ENCODE results near the gene KPNB1. TPM values are rescaled to one million over a fixed set of nuclear protein-coding genes. Genes with fewer than 3 reads are reported as not detected.

Gene KPNB1
- 320 TPM for polyA plus RNA-seq (2013, experiment 1 of 2; ENCODE audit: insufficient read length)
- polyA plus RNA-seq (2013, experiment 2 of 2; ENCODE audit: insufficient read length): 333 TPM

DNA sequence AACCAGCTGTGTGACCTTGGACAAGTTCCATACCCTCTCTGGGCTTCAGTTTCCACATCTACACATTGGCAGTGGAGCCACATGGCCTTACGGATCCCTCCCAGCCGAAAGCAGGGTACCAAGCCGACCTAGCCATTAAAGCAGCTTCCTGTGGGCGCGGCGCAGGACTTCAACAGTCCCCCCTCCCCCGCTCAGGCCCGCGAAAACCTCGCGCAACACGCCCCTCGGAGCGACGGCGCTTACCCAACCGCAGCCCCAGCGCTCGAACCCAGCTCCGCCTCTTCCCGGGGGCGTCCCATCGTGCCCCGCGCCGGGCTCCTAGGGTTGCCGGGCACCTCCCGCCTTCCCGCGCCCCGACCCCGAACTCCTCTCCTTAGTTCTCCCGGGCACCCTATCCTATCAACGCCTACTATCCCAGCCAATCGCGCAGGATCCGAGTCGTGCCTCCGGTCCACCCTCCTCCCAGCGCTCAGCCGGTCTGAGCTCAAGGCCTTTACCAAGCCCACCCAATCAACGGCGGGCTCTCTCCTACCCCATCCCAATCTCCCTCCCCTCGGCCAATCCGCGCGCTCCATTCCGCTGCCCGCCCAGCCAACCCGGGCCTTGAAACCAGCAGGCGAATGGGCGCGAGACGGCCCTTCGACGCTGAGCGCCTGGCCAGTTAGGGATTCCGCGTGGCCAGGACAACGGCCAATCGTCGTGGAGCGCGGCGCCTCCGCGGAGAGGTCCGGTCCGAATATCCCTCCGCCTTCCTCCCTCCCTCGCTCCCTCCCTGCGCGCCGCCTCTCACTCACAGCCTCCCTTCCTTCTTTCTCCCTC, at the start of gene KPNB1:
Gene KPNB1 (plus strand): TSS at position 767 of the 819 bp plus-strand sequence. CDS start 326 bp downstream, outside the sequence.
- peak; percentile 100 for DNase-seq

DNA sequence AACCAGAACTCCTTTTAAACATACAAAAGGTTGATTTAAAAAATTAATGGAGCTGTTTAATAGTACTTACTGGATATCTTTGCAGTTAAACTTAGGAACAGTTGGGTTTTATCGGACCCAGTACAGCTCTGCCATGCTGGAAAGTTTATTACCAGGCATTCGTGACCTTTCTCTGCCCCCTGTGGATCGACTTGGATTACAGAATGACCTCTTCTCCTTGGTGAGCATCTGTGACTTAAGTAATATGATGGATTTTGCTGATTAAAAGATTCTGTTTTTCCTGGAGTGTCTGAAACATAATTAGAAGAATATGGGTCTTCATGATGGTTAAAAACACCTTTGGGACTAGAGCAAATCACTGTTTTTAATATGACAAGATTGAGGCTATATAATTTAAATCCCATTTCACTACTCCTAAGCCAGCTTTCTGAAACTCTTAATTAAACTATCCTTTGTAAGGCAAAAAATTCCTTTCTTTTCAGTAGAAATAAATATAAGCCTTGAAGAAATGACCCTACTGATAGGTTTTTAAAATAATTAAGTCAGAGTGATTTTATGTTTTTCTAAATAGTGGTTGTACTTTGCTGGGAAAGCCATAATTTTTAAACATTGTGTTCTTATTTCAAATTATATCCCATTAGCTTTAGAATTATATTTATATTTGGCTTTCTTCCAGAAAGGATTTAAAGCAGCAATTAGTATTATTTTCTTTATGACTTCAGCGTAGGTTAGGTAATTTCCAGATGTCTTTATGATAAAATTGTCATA, 45.7 kb upstream of the KPNB1 start:
- no peak for DNase-seq

DNA sequence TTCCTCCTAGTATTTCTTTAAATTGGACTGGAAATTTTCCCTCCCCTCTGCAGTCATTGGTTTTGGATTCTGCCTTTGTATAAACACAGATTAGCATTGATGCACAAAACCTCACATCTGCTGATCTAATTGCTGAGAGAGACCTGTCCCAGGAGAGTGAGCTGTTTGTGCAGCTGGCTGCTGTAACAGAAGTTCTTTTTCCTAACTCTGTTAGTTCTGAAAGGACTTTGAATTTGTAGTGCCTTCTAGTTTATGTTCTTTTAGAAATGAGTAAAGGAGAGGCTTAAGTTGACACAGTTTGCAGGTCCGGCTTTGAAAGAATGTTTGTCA, 45.2 kb upstream of the KPNB1 start:
- peak; percentile 48 for DNase-seq

DNA sequence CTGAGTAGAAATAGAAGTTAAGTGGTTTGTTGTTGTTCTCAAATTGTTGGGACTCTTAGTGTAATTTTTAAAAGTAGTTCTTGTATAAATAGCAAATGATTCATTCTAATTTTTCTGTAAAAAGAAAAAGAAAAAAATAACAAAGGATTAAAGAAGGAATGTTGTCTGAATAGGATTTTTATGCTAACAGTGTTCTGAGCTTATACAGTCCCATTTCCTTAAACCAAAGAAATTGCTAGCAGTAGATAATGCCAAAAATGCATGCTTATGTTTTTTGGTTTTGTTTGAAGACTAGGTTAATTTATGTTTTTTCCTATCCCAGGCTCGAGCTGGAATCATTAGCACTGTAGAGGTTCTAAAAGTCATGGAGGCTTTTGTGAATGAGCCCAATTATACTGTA, 44.7 kb upstream of the KPNB1 start:
- DNase-seq: peak; percentile 56

DNA sequence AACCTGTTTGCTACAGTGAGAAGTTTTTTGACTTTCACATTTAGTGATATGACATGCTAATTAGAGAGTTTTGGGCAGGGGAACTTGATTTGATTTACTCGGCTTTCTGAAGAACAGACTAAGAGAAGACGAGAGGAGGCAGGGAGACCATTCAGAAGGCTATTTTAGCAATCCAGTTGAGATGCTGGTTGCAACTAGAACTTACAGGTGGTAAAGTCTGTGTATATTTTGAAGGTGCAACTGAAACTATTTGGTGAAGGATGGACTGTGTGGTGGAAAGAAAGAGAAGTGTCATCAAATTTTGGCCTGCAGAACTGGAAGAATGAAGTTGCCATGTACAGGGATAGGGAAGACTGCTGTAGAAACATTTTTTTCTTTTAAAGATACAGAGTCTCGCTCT, 42.2 kb upstream of the KPNB1 start:
- no peak for DNase-seq

DNA sequence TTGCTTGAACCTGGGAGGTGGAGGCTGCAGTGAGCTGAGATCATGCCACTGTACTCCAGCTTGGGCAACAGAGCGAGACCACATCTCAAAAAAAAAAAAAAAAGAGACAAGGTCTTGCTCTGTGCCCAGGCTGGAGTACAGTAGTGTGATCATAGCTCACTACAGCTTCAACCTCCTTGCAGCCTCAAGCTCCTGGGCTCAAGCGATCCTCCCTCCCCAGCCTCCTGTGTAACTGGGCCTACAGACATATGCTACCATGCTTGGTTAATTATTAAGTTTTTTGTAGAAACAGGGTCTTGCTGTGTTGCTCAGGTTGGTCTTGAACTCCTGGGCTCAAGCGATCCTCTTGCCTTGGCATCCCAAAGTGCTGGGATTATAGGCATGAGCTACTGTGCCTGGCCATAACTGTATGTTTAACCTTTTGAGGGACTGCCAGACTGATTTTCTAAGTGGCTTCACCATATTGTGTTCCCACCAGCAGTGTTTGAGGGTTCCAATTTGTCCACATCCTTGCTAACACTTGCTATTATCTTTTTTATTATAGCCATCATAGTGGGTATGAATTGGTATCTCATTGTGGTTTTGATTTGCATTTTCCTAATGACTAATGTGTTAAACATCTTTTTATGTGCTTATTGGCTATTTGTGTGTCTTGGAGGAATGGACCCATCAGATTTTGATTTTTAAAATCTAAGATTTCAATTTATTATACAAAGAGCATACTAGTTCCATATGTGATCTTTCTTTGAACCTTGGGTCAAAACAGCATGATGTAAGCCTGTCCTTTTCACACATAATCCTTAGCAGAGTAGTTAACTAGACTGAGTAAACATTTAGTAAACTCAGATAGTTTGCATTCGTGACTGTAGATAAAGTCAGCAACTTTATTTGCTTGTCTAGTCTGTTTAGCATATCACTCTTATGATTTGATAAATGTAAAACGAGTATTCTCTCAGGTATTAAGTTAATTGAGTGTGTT, 38.1 kb upstream of the KPNB1 start:
- peak; percentile 29 for DNase-seq

DNA sequence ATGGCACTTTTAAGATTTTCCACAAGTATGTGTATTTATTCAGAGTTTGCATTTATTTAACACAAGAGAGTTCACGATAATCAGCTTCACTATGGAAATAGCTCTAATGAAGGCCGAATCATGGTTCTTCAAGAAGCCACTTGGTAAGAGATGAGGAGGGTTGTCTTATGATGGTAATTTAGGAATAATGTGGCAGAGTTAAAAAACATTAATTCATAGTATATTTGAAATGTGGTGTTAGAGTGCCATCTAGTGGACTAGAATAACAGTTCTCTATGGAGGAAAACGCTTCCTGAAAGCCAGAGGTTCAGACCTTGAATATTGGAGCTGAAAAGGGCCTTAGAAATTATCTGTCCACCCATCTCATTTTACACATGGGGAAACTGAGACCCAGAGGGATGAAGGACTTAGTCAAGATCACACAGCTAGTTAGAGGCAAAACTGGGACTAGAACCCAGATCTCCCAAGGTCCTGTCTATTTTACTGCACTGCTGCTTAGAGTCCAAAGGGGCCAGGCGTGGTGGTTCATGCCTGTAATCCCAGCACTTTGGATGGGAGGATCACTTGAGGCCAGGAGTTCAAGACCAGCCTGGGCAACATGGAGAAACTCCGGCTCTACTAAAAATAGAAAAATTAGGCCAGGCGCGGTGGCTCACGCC, 33.8 kb upstream of the KPNB1 start:
- peak; percentile 64 for DNase-seq

DNA sequence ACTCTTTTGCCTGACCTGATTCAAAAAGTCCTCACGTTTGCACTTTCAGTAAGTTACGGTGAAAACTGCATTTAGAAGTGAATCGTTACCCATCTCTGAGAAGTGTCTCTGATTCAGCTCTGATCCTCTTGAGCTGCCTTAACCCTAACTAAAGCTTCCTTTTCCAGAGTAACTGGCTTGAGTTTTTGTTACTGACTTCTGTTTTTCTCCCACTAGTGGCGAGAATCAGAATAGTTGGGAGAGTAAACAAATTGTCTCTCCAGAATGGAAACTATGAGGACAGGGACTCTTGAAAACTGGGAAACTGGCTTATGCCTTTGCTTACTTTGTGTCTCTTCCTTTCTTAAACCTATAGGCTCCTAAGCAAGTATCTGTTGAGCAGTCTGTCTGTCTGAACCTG, 31.3 kb upstream of the KPNB1 start:
- DNase-seq: peak; percentile 16

DNA sequence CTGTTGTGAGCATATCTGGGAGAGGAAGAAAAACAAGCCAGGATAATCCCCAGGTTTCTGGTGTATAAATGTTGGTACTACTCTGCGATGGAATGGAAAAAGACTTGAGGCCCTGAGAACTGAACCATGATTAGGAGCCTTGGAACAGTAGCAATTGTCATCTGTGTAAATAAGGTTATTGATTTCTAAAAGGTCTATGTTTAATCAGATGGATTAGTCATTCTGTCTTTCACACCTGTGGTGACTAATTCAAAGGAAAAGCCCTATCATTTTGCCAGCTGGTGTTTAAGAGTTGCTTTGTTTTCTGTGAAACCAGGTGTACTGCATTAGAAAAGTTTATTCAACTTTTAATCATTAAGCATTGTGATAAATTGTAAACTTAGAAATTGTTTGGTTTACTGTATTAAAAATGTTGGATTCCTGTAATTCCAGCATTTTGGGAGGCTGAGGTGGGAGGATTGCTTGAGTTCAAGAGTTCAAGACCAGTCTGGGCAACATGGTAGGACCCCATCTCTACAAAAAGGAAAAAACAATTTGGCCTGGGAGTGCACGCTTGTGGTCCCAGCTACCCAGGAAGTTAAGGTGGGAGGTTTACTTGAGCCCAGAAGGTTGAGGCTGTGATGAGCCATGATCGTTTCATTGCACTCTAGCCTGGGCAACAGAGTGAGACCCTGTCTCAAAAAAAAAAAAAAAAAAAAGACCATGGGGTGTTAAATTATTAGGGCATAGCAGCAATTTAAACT, 29.0 kb upstream of the KPNB1 start:
- DNase-seq: no peak

DNA sequence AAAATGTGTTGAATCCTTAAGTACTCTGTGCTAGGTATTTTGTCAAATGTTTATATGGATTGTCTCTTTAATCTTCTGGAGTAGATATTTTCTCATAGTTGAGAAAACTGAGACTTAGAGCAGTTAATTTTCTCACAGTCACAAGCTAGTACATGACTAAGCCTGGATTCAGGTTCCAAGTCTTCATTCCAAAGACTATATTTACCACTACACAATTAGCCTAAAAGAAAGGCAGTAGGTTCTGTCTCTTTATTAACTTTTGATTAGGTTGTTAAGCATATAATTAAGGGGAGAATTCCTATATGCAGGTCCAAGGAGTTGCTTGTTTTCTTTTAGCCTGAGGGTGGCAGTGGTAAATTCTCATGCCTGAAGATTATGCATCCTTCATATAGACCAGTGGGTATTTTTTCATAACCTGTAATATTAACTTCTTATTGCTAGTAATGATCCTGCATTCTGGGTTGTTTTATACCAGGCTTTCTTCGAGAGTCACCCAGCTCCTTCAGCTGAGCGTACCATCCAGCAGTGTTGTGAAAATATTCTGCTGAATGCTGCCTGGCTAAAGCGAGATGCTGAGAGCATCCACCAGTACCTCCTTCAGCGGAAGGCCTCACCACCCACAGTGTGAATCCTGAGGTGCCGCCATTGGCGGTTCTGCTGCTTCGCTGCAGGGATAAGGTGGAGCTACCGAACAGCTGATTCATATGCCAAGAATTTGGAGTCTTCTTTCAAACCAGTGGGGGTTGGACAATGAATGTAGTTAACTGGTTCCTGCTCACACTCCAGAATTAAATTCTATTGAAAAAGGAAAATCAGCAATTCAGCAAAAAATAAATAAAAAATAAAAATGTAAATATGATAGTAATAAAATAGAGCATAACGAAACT, 28.2 kb upstream of the KPNB1 start:
- peak; percentile 91 for DNase-seq

DNA sequence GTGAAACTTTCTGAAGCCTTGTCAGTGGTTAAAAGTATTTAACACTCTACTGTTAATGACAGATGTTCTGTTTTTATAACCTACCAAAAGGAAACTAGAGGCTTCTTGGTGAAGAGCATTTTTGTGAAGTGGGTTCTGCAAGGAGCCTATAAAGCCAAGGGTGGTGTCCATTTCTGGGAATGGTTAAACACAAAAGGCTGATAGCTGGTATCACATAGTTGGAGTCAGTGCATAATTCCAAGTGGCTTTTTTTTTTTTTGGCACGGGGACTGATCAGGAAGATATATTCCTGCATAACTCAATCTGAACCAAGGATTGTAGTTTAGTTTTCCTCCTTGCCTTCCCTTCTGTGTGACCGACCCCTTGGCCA, 27.6 kb upstream of the KPNB1 start:
- DNase-seq: peak; percentile 15

DNA sequence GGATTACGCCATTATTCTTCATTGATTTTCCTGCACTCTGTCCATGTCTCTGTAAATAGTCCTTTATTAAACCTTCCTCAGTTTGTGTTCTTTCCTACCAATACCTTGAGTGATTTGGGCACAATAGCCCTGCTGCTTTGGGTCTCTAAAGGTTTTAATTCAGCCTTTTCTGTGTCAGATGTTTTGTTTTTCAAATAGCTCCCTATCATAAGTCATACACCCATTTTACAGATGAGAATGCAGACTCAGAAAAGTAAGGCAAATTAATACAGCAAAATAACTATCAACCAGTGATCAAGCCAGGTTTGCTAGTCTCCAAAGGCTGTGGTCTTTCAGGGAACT, 25.0 kb upstream of the KPNB1 start:
- DNase-seq: no peak

DNA sequence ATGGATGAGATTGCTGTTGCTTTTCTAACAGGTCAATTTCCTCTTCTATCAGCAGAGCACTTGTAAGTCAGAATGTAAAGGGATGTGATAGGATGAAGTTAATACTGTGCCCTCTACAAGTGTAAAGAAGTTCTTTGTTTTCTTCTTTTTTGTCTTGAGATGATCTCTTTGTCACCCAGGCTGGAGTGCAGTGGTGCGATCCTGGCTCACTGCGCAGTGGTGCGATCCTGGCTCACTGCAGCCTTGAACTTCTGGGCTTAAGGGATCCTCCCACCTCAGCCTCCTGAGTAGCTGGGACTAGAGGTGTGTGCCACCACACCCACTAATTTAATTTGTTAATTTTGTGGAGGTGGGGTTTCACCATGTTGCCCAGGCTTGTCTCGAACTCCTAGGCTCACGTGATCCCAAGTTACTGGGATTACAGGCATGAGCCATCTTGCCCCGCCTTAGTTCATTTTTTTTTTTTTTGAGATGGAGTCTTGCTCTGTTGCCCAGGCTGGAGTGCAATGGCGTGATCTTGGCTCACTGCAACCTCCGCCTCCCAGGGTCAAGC, 21.6 kb upstream of the KPNB1 start:
- DNase-seq: no peak

DNA sequence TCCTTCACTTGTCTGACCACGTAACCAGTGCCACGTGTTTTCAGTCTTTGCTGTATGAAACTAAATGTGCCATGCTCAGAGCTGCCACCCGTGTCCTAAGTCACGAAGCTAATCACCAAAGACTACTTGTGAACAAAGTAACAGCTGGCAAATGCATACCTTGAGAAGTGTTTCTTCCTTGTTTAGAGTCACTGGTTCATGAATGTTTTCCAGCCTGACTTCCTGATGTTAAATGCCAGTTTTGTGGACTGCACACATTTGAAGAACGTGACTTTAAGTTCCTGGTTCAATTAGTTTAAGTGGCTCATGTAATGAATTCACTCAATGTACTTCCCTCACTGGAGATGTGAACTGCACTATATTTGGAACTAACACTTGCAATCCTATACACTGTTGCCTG, 19.9 kb upstream of the KPNB1 start:
- DNase-seq: no peak

DNA sequence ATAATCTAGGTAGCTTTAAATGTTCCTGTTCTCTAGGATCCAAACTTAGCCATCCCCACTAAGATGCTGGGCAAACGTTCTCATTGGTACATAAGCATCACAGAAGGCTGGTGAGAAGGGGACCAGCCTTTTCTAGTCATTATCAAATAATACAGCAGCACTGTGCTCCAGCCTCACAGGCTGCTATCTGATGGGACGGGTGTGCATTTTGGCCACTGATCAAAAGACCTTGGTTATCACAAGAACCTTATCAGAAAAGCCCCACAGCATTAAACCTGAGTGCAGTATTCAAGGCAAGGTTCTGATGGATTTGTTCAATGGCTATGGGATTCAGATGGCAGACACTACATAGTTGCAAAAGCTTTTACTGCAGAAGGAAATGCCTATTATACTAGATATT, 19.1 kb upstream of the KPNB1 start:
- DNase-seq: no peak

DNA sequence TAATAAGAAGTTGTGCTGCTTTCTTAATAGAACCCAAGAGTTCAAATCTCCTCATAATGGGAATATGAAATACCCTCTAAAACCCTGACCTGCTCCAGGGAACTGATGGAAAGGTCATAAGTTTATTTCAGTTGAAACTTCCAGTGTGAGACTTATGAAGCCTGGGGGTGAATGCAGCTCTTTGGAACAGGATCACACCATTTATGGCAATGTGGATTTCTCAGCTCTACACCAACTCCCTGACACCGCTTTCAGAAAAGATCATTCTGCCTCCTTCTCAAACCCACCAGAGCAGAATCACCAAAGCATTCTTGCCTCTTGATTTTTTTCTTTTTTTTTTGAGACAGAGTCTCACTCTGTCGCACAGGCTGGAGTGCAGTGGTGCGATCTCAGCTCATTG, 16.7 kb upstream of the KPNB1 start:
- no peak for DNase-seq

DNA sequence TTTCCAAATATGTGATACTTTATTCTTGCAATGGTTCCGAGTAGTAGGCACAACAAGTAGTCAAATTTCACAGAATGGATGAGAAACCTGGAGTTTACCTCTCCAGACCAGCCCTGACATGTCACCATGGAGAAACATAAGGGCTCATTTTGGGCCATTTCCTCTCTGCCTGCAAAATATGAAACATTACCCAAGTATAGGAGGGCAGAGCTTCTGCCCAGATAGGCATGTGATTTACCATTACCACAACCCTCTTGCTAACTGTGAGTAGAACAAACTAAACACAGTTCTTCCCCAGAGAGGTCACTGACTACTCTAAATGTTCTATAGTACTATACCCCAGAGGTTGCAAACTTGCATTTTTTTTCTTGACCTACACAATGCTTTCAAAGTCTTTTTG, 15.7 kb upstream of the KPNB1 start:
- no peak for DNase-seq

DNA sequence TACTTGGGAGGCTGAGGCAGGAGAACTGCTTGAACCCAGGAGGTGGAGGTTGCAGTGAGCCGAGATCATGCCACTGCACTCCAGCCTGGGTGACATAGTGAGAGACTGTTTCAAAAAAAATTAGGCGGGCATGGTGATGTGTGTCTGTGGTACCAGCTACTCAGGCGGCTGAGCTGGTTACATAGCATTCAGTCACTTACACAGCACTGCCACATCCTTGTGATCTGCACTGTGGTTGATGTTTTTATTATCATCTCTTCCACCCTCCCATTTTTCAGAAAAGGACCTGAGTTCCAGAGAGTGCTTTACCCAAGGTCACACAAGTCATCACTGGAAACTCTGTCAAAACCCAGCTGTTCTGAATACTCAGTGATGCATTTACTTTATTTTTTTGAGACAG, 14.8 kb upstream of the KPNB1 start:
- DNase-seq: no peak

DNA sequence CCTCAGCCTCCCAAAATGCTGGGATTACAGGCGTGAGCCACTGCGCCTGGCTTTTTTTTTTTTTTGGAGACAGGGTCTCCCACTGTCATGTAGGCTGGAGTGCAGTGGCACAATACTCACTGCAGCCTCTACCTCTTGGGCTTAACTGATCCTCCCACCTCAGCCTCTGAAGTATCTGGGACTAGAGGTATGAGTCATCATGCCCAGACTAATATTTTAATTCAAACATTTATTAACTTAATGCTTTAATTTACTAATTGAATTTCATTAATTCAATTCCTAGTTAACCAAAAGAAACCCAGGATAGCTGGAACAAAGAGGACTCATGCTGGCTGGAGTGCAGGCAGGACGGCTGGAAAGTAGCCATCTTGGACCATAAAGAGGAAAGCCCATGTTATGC, 14.0 kb upstream of the KPNB1 start:
- DNase-seq: no peak
